ENCODE results near the gene ARHGAP10.

ARHGAP10 gene

GRCh38 chr4:147723326-147723725 lies 8.6 kb upstream of the ARHGAP10 start:
- TF ChIP-seq ZBTB7A (IDR thresholded peaks at IDR 0.05; ENCODE audit: low read depth) (no peak), USF1 (IDR thresholded peaks at IDR 0.05) (peak; percentile 39; the same call in 1 of the 2 replicates), CREB1 (IDR thresholded peaks at IDR 0.05; ENCODE audit: low read depth) (no peak)

GRCh38 chr4:147724468-147725201 lies 7.3 kb upstream of the ARHGAP10 start:
- TF ChIP-seq TEAD4 (IDR thresholded peaks at IDR 0.05) (no peak), TCF12 (IDR thresholded peaks at IDR 0.05; ENCODE audit: low read depth) (no peak), RAD21 (IDR thresholded peaks at IDR 0.05; ENCODE audit: low read depth) (no peak), ZBTB7A (IDR thresholded peaks at IDR 0.05; ENCODE audit: low read depth) (no peak), CEBPB (IDR thresholded peaks at IDR 0.05) (no peak), USF1 (IDR thresholded peaks at IDR 0.05) (no peak), FOXM1 (IDR thresholded peaks at IDR 0.05; ENCODE audit: borderline replicate concordance, low read depth) (no peak), EGR1 (IDR thresholded peaks at IDR 0.05) (no peak), EP300 (IDR thresholded peaks at IDR 0.05; ENCODE audit: borderline replicate concordance) (no peak), REST (IDR thresholded peaks at IDR 0.05; ENCODE audit: low read depth) (no peak), NFIC (IDR thresholded peaks at IDR 0.05) (no peak), YY1 (IDR thresholded peaks at IDR 0.05; ENCODE audit: low read depth) (no peak), TAF1 (IDR thresholded peaks at IDR 0.05; ENCODE audit: low read depth) (no peak), CREB1 (IDR thresholded peaks at IDR 0.05; ENCODE audit: low read depth) (no peak)
- TF ChIP-seq, protein P1, sequence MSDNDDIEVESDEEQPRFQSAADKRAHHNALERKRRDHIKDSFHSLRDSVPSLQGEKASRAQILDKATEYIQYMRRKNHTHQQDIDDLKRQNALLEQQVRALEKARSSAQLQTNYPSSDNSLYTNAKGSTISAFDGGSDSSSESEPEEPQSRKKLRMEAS (IDR thresholded peaks at IDR 0.05): no peak

GRCh38 chr4:147725673-147726072 lies 6.2 kb upstream of the ARHGAP10 start:
- TF ChIP-seq CEBPB (IDR thresholded peaks at IDR 0.05) (no peak), TCF12 (IDR thresholded peaks at IDR 0.05; ENCODE audit: low read depth) (no peak), ZBTB7A (IDR thresholded peaks at IDR 0.05; ENCODE audit: low read depth) (no peak), USF1 (IDR thresholded peaks at IDR 0.05) (no peak), RAD21 (IDR thresholded peaks at IDR 0.05; ENCODE audit: low read depth) (no peak), EGR1 (IDR thresholded peaks at IDR 0.05) (no peak), NFIC (IDR thresholded peaks at IDR 0.05) (no peak), FOXM1 (IDR thresholded peaks at IDR 0.05; ENCODE audit: borderline replicate concordance, low read depth) (no peak), YY1 (IDR thresholded peaks at IDR 0.05; ENCODE audit: low read depth) (no peak), EP300 (IDR thresholded peaks at IDR 0.05; ENCODE audit: borderline replicate concordance) (no peak), TEAD4 (IDR thresholded peaks at IDR 0.05) (no peak), TAF1 (IDR thresholded peaks at IDR 0.05; ENCODE audit: low read depth) (no peak)
- TF ChIP-seq, protein P1 (IDR thresholded peaks at IDR 0.05): no peak

GRCh38 chr4:147727476-147728028 lies 4.3 kb upstream of the ARHGAP10 start:
- no peak for TF ChIP-seq YY1 (IDR thresholded peaks at IDR 0.05; ENCODE audit: low read depth)
- no peak for TF ChIP-seq EGR1 (IDR thresholded peaks at IDR 0.05)
- TF ChIP-seq TEAD4 (IDR thresholded peaks at IDR 0.05): no peak
- no peak for TF ChIP-seq RAD21 (IDR thresholded peaks at IDR 0.05; ENCODE audit: low read depth)
- TF ChIP-seq USF1 (IDR thresholded peaks at IDR 0.05): no peak

DNA sequence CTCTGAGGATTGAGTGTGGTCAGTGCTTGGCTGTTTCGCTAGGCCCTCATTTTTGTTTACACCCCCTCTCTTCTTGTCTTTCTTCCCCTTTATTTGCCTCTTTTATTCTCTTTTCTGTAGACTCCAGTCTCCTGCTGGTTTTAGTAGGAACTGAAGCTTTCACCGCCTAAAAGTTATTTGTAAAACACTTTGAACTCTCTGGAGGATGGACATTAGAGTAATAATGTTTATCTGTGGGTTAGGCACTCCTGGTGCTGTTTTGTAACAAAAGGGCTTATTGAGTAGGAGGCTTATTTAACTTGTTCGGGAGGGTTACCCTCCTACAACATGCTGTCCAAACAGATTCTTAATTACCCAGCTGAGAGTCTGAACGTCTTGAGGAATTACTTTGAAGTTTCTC lies 1.6 kb upstream of the ARHGAP10 start:
- TF ChIP-seq TCF12 (IDR thresholded peaks at IDR 0.05; ENCODE audit: low read depth): no peak
- no peak for TF ChIP-seq FOXM1 (IDR thresholded peaks at IDR 0.05; ENCODE audit: borderline replicate concordance, low read depth)
- TF ChIP-seq USF1 (IDR thresholded peaks at IDR 0.05): no peak
- TF ChIP-seq REST (IDR thresholded peaks at IDR 0.05; ENCODE audit: low read depth): no peak
- TF ChIP-seq YY1 (IDR thresholded peaks at IDR 0.05; ENCODE audit: low read depth): no peak
- TF ChIP-seq NFIC (IDR thresholded peaks at IDR 0.05): no peak
- TF ChIP-seq RAD21 (IDR thresholded peaks at IDR 0.05; ENCODE audit: low read depth): no peak
- TF ChIP-seq, protein P1 (IDR thresholded peaks at IDR 0.05): no peak
